ENCODE results near the gene CLIC5.

- no peak for TF ChIP-seq POLR2A (IDR thresholded peaks at IDR 0.05)
- TF ChIP-seq, protein P1, sequence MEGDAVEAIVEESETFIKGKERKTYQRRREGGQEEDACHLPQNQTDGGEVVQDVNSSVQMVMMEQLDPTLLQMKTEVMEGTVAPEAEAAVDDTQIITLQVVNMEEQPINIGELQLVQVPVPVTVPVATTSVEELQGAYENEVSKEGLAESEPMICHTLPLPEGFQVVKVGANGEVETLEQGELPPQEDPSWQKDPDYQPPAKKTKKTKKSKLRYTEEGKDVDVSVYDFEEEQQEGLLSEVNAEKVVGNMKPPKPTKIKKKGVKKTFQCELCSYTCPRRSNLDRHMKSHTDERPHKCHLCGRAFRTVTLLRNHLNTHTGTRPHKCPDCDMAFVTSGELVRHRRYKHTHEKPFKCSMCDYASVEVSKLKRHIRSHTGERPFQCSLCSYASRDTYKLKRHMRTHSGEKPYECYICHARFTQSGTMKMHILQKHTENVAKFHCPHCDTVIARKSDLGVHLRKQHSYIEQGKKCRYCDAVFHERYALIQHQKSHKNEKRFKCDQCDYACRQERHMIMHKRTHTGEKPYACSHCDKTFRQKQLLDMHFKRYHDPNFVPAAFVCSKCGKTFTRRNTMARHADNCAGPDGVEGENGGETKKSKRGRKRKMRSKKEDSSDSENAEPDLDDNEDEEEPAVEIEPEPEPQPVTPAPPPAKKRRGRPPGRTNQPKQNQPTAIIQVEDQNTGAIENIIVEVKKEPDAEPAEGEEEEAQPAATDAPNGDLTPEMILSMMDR (IDR thresholded peaks at IDR 0.05) = no peak
Measured at GRCh38 chr6:45838451-45838850, 177.2 kb downstream of the CLIC5 start.
